ENCODE data around the gene C1orf52. TPM values are rescaled to one million over a fixed set of nuclear protein-coding genes. Genes with fewer than 3 reads are reported as not detected.

C1orf52 gene
- total and polyA plus RNA-seq, 7 donors = 10.2 to 28.8 (median 15.1) TPM

DNA sequence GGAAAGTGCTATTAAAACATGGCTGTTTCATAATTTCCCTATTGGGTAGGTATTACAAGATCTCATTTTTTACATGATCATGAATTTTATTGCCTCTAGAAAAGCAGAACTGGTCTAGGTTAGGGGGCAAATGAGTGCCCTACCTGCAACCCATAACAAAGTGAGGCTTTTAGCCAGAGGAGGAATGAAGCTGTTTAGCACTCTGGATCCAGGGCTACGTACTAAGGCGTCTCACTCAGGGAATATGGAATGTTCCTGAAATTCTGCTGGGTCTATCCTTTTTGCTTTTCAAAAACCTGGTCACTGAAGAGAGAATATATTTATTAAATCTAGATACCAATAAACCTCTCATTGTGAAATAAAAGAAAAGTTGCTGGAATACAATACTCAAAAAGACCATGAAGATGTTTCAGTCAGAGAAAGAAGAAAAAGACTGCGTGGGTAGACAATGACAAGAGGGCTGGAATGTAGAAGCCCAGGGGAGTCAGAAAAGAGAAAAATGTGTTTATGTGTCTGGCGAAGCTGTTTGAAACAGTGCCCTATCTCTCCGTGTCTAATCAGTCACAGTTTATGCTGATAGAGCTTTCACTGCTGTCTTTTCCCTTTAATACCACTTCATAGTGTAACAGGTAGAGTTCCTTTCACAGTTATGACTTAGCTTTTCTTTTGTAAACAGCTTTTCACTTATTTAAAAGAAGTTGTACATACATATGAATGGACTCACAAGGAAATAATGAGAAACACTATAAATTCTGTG, 33.7 kb downstream of the C1orf52 start:
- Histone ChIP-seq H3K4me3 (no peak overlapping the region), H3K4me1 (peaks cover 5% of the 10 kb centered on the region), H3K9me3 (no peaks in the 10 kb centered on the region), H3K27me3 (ENCODE audit: insufficient read depth in 3 of 3, low read length in 2 of 3) (no peaks in the 10 kb centered on the region), H3K36me3 (ENCODE audit: insufficient read depth in 1 of 2, low read depth in 1 of 2) (no peaks in the 10 kb centered on the region), H3K27ac (no peak overlapping the region)
- 38 to 58% (median 40%) methylated on average over 5 of the region's 5 CpGs for WGBS, 3 donors
- no peak for DNase-seq
- intact Hi-C loops (cut with DNase I) = no loop called here
- ATAC-seq = no peak
- TF ChIP-seq, protein P1, sequence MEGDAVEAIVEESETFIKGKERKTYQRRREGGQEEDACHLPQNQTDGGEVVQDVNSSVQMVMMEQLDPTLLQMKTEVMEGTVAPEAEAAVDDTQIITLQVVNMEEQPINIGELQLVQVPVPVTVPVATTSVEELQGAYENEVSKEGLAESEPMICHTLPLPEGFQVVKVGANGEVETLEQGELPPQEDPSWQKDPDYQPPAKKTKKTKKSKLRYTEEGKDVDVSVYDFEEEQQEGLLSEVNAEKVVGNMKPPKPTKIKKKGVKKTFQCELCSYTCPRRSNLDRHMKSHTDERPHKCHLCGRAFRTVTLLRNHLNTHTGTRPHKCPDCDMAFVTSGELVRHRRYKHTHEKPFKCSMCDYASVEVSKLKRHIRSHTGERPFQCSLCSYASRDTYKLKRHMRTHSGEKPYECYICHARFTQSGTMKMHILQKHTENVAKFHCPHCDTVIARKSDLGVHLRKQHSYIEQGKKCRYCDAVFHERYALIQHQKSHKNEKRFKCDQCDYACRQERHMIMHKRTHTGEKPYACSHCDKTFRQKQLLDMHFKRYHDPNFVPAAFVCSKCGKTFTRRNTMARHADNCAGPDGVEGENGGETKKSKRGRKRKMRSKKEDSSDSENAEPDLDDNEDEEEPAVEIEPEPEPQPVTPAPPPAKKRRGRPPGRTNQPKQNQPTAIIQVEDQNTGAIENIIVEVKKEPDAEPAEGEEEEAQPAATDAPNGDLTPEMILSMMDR (IDR thresholded peaks at IDR 0.05) = no peak

- H3K27me3 ChIP-seq (ENCODE audit: insufficient read depth in 3 of 3, low read length in 2 of 3) = no peaks in the 10 kb centered on the region
- peaks cover 5% of the 10 kb centered on the region for H3K4me1 ChIP-seq
- H3K36me3 ChIP-seq (ENCODE audit: insufficient read depth in 1 of 2, low read depth in 1 of 2) = no peaks in the 10 kb centered on the region
- ATAC-seq (peak in 1 of 4 donors; percentile 38), DNase-seq (no peak)
- no peak overlapping the region for H3K27ac ChIP-seq
- TF ChIP-seq, protein P1 (IDR thresholded peaks at IDR 0.05) = no peak
- 54 to 57% (median 54%) methylated on average over 3 of the region's 3 CpGs for WGBS, 3 donors
- no peaks in the 10 kb centered on the region for H3K9me3 ChIP-seq
- H3K4me3 ChIP-seq = no peak overlapping the region
- intact Hi-C loops (cut with DNase I) = no loop called here
These were observed 34.5 kb downstream of the C1orf52 start for GRCh38 chr1:85224734-85225623.

DNA sequence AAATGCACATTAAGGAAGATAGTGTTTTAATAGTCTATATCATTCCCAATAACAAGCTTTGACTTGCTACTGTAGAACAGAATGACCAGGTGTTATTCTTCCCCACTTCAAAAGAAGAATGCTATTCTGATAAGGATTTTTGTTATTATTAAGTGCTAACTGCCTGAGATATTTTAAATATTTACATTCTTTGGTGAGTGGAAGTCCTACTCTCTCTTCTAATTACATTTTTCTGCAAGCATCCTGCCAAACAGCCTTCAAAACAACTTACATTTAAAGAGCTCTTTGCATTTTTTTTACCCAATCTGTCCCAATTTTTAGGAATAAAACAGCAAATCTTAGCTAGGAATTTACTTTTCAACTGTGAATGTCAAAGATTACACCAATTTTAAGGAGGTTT, 35.2 kb downstream of the C1orf52 start:
- ATAC-seq (no peak), DNase-seq (no peak)
- intact Hi-C loops (cut with DNase I) = no loop called here
- Histone ChIP-seq H3K4me3 (no peak overlapping the region), H3K4me1 (peaks cover 5% of the 10 kb centered on the region), H3K9me3 (no peaks in the 10 kb centered on the region), H3K27me3 (ENCODE audit: insufficient read depth in 3 of 3, low read length in 2 of 3) (no peaks in the 10 kb centered on the region), H3K36me3 (ENCODE audit: insufficient read depth in 1 of 2, low read depth in 1 of 2) (no peaks in the 10 kb centered on the region), H3K27ac (no peak overlapping the region)
- TF ChIP-seq, protein P1 (IDR thresholded peaks at IDR 0.05) = no peak

DNA sequence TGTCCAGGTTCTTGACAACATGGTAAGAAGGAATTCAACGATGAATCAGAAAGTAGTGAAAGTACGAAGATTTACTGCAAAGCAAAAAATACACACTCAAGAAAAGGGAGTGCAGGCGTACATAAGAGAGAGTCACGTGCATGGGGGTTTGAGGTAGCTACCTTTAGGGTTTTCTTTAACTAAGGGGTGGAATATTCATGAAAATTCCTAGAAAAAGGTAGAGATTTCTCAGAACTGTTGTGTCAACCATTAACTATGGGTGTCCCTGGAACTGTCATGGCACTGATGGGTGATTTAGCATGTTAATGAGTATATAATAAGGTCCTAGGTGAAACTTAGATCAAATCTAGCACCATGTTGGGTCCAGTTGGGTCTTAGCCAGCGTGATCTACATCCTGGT, 36.1 kb downstream of the C1orf52 start:
- TF ChIP-seq, protein P1 (IDR thresholded peaks at IDR 0.05) = no peak
- Histone ChIP-seq H3K4me3 (no peak overlapping the region), H3K4me1 (peaks cover 5% of the 10 kb centered on the region), H3K27me3 (ENCODE audit: insufficient read depth in 3 of 3, low read length in 2 of 3) (no peaks in the 10 kb centered on the region), H3K36me3 (ENCODE audit: insufficient read depth in 1 of 2, low read depth in 1 of 2) (no peaks in the 10 kb centered on the region), H3K27ac (no peak overlapping the region), H3K9me3 (no peaks in the 10 kb centered on the region)
- DNase-seq (no peak), ATAC-seq (no peak)
- WGBS, 3 donors = 65 to 75% (median 69%) methylated on average over 5 of the region's 5 CpGs
- intact Hi-C loops (cut with DNase I) = no loop called here
